GM23338 (cell line): Measurements from ENCODE around the gene VIL1. TPM values are rescaled to one million over a fixed set of nuclear protein-coding genes. Genes with fewer than 3 reads are reported as not detected.

Source experiments
- ATAC-seq: fragments of 200-7000 bp; cut with Tn5 transposase; 3 replicates; pipeline ENCODE4 v1.9.1; 2020
- DNase-seq: peaks from one replicate; pipeline ENCODE4 v3.0.0-alpha.2; 2015; ENCODE audit warnings: low spot score
- H2AFZ ChIP-seq: fragments of 200-600 bp; sonication (generic); 2 replicates; pipeline ENCODE4 v1.8.0; 2016; ENCODE audit warnings: antibody characterized with exemption, mild to moderate bottlenecking, moderate library complexity
- H3F3A ChIP-seq: fragments of 200-600 bp; sonication (generic); replicated peaks from 2 replicates; pipeline ENCODE4 v1.8.0; 2017; ENCODE audit warnings: antibody characterized with exemption, mixed run types, low read depth
- H3K27ac ChIP-seq: fragments of 200-600 bp; sonication (generic); 2 replicates; pipeline ENCODE4 v1.6.1; 2016; ENCODE audit warnings: low read depth
- H3K27me3 ChIP-seq: fragments of 200-600 bp; sonication (generic); 2 replicates; pipeline ENCODE4 v1.8.0; 2016; ENCODE audit warnings: mild to moderate bottlenecking, mixed run types, moderate library complexity; ENCODE audit not compliant: insufficient read depth
- H3K36me3 ChIP-seq: fragments of 200-600 bp; sonication (generic); 2 replicates; pipeline ENCODE4 v1.8.0; 2016; ENCODE audit warnings: mild to moderate bottlenecking; ENCODE audit not compliant: insufficient read depth
- H3K4me1 ChIP-seq: fragments of 200-600 bp; sonication (generic); 2 replicates; pipeline ENCODE4 v1.8.0; 2016; ENCODE audit warnings: mild to moderate bottlenecking, moderate library complexity; ENCODE audit not compliant: insufficient read depth
- H3K4me2 ChIP-seq: fragments of 200-600 bp; sonication (generic); 2 replicates; pipeline ENCODE4 v1.7.1; 2017; ENCODE audit warnings: mixed run types
- H3K4me3 ChIP-seq: fragments of 200-600 bp; sonication (generic); 2 replicates; pipeline ENCODE4 v1.6.1; 2016; ENCODE audit warnings: mixed run types
- H3K79me2 ChIP-seq: fragments of 200-600 bp; sonication (generic); replicated peaks from 2 replicates; pipeline ENCODE4 v1.8.0; 2017; ENCODE audit warnings: mild to moderate bottlenecking; ENCODE audit not compliant: insufficient read depth
- H3K9me2 ChIP-seq: fragments of 200-600 bp; sonication (generic); 2 replicates; pipeline ENCODE4 v1.8.0; 2017; ENCODE audit not compliant: insufficient read depth
- H4K20me1 ChIP-seq: fragments of 200-600 bp; sonication (generic); replicated peaks from 2 replicates; pipeline ENCODE4 v1.8.0; 2017; ENCODE audit warnings: mild to moderate bottlenecking; ENCODE audit not compliant: insufficient read depth
- H3K27ac Mint-ChIP-seq: 2 replicates; pipeline ENCODE4 v1.8.0; 2020; ENCODE audit warnings: inconsistent platforms, mild to moderate bottlenecking, moderate library complexity, mixed read lengths
- H3K27me3 Mint-ChIP-seq: 3 replicates; pipeline ENCODE4 v1.8.0; 2022; ENCODE audit warnings: low read depth, mild to moderate bottlenecking, moderate library complexity, mixed read lengths, inconsistent platforms; ENCODE audit not compliant: insufficient read depth, poor library complexity
- H3K36me3 Mint-ChIP-seq: 3 replicates; pipeline ENCODE4 v1.8.0; 2021; ENCODE audit warnings: low read depth, mild to moderate bottlenecking, inconsistent platforms, moderate library complexity, mixed read lengths
- H3K4me1 Mint-ChIP-seq: 3 replicates; pipeline ENCODE4 v1.8.0; 2020; ENCODE audit warnings: mild to moderate bottlenecking, inconsistent platforms, mixed read lengths
- H3K4me3 Mint-ChIP-seq: 3 replicates; pipeline ENCODE4 v1.8.0; 2021; ENCODE audit warnings: moderate library complexity, mild to moderate bottlenecking, inconsistent platforms, mixed read lengths
- H3K9me3 Mint-ChIP-seq: 3 replicates; pipeline ENCODE4 v1.8.0; 2020; ENCODE audit warnings: moderate library complexity, mild to moderate bottlenecking, inconsistent platforms, mixed read lengths
- CREB1 ChIP-seq: fragments of 250-450 bp; sonication (Bioruptor Pico); IDR thresholded peaks from 2 replicates; pipeline ENCODE4 v1.5.0; 2020; ENCODE audit warnings: low read depth, mild to moderate bottlenecking, moderate library complexity
- EZH2 ChIP-seq: fragments of 200-600 bp; sonication (generic); IDR thresholded peaks from one replicate; pipeline ENCODE4 v1.8.0; 2017; ENCODE audit warnings: antibody characterized with exemption, mild to moderate bottlenecking, low read depth; ENCODE audit not compliant: unreplicated experiment
- EZH2phosphoT487 ChIP-seq: fragments of 200-600 bp; sonication (generic); IDR thresholded peaks from one replicate; pipeline ENCODE4 v1.8.1; 2018; ENCODE audit warnings: antibody characterized with exemption; ENCODE audit not compliant: unreplicated experiment
- JUNB ChIP-seq: IDR thresholded peaks from one replicate; pipeline ENCODE4 v1.6.1; 2016; ENCODE audit warnings: antibody characterized with exemption; ENCODE audit not compliant: unreplicated experiment
- NANOG ChIP-seq: IDR thresholded peaks from 2 replicates; pipeline ENCODE4 v1.6.1; 2016; ENCODE audit warnings: antibody characterized with exemption, borderline replicate concordance
- POLR2AphosphoS5 ChIP-seq: IDR thresholded peaks from 2 replicates; pipeline ENCODE4 v1.6.1; 2016; ENCODE audit warnings: antibody characterized with exemption, low read depth
- STAT1 ChIP-seq: IDR thresholded peaks from one replicate; pipeline ENCODE4 v1.6.1; 2016; ENCODE audit warnings: antibody characterized with exemption; ENCODE audit not compliant: unreplicated experiment
- ZNF114 ChIP-seq: fragments of 250-450 bp; sonication (Bioruptor Pico); IDR thresholded peaks from 2 replicates; pipeline ENCODE4 v1.5.0; 2020; ENCODE audit warnings: mild to moderate bottlenecking, moderate library complexity
- ZNF331 ChIP-seq: fragments of 250-450 bp; sonication (Bioruptor Pico); IDR thresholded peaks from 2 replicates; pipeline ENCODE4 v1.5.0; 2020; ENCODE audit warnings: low read depth, mild to moderate bottlenecking, moderate library complexity
- polyA plus RNA-seq: library from polyadenylated mRNA; unstranded; fragments of >200 nt; fragmentation: Nextera tagmentation; extraction: Ambion mirVana; gene quantifications from 2 replicates; pipeline ENCODE4 v1.2.1, GENCODE V29; 2016
- total RNA-seq: library from RNA; depleted of rRNA; stranded (reverse); fragments of >200 nt; shearing (Covaris generic); gene quantifications from 2 replicates; pipeline ENCODE4 v1.2.3, GENCODE V29; 2014
- TF ChIP-seq, protein P1 (sequence below): fragments of 250-450 bp; sonication (Bioruptor Pico); IDR thresholded peaks from 2 replicates; pipeline ENCODE4 v1.5.0; 2020; ENCODE audit warnings: mild to moderate bottlenecking, moderate library complexity
- TF ChIP-seq, protein P2 (sequence below): IDR thresholded peaks from one replicate; pipeline ENCODE4 v1.6.1; 2018; ENCODE audit warnings: antibody characterized with exemption; ENCODE audit not compliant: unreplicated experiment
- TF ChIP-seq, protein P3 (sequence below): IDR thresholded peaks from 2 replicates; pipeline ENCODE4 v1.6.1; 2016; ENCODE audit warnings: antibody characterized with exemption
- TF ChIP-seq, protein P4 (sequence below), 2 experiments: fragments of 200-600 bp in 1 of 2; sonication (generic) in 1 of 2; conservative IDR thresholded peaks; 2 replicates each; pipeline versions ENCODE4 v1.5.1 to v1.6.1; 2016 to 2017; ENCODE audit warnings: antibody characterized with exemption in 2 of 2, low read depth in 2 of 2, mild to moderate bottlenecking in 2 of 2, moderate library complexity in 1 of 2

Gene VIL1
- total and polyA plus RNA-seq, 2 experiments from 2014 or later: 3.5 to 5.9 TPM

DNA sequence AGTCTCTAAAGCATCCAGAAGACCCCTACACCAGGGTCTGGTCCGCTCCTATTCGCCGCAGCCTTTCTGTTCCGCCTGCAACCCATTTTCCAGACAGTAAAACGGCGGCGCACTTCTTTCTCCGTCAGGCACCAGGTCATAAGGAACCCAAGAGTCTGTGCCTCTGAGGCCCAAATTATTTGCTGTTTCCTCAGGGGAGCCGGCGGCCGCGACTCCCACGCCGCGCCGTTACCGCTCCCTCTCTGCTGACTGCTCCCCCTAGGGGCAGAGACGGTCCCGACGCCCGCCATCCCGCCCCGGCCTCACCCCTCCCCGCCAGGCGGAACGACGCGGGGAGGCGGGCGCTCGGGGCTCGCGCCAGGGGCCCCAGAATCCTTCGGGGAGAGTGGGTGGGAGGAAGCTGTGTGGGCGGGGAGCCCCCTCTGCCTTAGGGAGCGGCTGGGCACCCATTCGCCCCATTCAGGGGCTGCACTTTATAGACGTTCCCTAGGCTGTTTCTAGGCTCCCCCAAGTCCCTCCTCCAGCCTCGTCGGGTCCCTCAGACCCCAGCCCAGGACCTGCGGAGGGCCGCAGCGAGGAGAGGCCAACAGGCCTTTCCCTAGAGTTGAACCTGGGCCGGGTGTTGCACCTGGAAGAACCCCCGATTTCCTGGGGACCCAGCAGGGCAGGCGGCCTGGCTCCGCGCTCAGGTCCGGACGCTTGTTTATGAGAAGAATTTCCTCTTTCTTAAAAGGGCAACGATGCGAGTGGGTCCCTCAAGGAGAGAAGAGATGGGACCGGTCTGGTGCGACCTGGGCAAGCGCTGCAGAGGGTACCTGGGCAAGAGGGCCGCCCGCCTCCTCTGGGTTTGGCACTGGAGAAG lies 22.9 kb upstream of the VIL1 start:
- peaks cover 27% of the 10 kb centered on the region; the same call in 2 of the 3 replicates for H3K4me1 Mint-ChIP-seq
- H3K4me3 Mint-ChIP-seq: peak overlapping the region; percentile 88

More for the DNA sequence above, 22.9 kb upstream of the VIL1 start:
- Histone ChIP-seq H3K4me3 (peak overlapping the region; percentile 82), H3K27ac (peak overlapping the region; percentile 100), H4K20me1 (no peaks in the 10 kb centered on the region), H3K9me2 (no peaks in the 10 kb centered on the region), H3K79me2 (no peaks in the 10 kb centered on the region), H3F3A (peaks cover 3% of the 10 kb centered on the region; the same call in 1 of the 2 replicates), H3K4me1 (peaks cover 19% of the 10 kb centered on the region; the same call in 1 of the 2 replicates), H3K27me3 (peaks cover 38% of the 10 kb centered on the region), H3K36me3 (no peaks in the 10 kb centered on the region), H2AFZ (peak overlapping the region; percentile 99), H3K4me2 (peak overlapping the region; percentile 75)
- Mint-ChIP-seq H3K27ac (peak overlapping the region; percentile 98), H3K36me3 (no peaks in the 10 kb centered on the region), H3K9me3 (no peaks in the 10 kb centered on the region), H3K27me3 (peaks cover 55% of the 10 kb centered on the region)
- DNase-seq (peak; percentile 94), ATAC-seq (peak; percentile 49)
- TF ChIP-seq, protein P1, sequence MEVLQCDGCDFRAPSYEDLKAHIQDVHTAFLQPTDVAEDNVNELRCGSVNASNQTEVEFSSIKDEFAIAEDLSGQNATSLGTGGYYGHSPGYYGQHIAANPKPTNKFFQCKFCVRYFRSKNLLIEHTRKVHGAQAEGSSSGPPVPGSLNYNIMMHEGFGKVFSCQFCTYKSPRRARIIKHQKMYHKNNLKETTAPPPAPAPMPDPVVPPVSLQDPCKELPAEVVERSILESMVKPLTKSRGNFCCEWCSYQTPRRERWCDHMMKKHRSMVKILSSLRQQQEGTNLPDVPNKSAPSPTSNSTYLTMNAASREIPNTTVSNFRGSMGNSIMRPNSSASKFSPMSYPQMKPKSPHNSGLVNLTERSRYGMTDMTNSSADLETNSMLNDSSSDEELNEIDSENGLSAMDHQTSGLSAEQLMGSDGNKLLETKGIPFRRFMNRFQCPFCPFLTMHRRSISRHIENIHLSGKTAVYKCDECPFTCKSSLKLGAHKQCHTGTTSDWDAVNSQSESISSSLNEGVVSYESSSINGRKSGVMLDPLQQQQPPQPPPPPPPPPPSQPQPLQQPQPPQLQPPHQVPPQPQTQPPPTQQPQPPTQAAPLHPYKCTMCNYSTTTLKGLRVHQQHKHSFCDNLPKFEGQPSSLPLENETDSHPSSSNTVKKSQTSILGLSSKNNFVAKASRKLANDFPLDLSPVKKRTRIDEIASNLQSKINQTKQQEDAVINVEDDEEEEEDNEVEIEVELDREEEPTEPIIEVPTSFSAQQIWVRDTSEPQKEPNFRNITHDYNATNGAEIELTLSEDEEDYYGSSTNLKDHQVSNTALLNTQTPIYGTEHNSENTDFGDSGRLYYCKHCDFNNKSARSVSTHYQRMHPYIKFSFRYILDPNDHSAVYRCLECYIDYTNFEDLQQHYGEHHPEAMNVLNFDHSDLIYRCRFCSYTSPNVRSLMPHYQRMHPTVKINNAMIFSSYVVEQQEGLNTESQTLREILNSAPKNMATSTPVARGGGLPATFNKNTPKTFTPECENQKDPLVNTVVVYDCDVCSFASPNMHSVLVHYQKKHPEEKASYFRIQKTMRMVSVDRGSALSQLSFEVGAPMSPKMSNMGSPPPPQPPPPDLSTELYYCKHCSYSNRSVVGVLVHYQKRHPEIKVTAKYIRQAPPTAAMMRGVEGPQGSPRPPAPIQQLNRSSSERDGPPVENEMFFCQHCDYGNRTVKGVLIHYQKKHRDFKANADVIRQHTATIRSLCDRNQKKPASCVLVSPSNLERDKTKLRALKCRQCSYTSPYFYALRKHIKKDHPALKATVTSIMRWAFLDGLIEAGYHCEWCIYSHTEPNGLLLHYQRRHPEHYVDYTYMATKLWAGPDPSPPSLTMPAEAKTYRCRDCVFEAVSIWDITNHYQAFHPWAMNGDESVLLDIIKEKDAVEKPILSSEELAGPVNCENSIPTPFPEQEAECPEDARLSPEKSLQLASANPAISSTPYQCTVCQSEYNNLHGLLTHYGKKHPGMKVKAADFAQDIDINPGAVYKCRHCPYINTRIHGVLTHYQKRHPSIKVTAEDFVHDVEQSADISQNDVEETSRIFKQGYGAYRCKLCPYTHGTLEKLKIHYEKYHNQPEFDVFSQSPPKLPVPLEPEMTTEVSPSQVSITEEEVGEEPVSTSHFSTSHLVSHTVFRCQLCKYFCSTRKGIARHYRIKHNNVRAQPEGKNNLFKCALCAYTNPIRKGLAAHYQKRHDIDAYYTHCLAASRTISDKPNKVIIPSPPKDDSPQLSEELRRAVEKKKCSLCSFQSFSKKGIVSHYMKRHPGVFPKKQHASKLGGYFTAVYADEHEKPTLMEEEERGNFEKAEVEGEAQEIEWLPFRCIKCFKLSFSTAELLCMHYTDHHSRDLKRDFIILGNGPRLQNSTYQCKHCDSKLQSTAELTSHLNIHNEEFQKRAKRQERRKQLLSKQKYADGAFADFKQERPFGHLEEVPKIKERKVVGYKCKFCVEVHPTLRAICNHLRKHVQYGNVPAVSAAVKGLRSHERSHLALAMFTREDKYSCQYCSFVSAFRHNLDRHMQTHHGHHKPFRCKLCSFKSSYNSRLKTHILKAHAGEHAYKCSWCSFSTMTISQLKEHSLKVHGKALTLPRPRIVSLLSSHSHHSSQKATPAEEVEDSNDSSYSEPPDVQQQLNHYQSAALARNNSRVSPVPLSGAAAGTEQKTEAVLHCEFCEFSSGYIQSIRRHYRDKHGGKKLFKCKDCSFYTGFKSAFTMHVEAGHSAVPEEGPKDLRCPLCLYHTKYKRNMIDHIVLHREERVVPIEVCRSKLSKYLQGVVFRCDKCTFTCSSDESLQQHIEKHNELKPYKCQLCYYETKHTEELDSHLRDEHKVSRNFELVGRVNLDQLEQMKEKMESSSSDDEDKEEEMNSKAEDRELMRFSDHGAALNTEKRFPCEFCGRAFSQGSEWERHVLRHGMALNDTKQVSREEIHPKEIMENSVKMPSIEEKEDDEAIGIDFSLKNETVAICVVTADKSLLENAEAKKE: no peak
- no peak for TF ChIP-seq EZH2
- peak; percentile 47; the same call in 1 of the 2 replicates for TF ChIP-seq POLR2AphosphoS5
- no peak for TF ChIP-seq STAT1
- no peak for TF ChIP-seq ZNF331 (CRISPR knock-in tag)
- TF ChIP-seq, protein P2, sequence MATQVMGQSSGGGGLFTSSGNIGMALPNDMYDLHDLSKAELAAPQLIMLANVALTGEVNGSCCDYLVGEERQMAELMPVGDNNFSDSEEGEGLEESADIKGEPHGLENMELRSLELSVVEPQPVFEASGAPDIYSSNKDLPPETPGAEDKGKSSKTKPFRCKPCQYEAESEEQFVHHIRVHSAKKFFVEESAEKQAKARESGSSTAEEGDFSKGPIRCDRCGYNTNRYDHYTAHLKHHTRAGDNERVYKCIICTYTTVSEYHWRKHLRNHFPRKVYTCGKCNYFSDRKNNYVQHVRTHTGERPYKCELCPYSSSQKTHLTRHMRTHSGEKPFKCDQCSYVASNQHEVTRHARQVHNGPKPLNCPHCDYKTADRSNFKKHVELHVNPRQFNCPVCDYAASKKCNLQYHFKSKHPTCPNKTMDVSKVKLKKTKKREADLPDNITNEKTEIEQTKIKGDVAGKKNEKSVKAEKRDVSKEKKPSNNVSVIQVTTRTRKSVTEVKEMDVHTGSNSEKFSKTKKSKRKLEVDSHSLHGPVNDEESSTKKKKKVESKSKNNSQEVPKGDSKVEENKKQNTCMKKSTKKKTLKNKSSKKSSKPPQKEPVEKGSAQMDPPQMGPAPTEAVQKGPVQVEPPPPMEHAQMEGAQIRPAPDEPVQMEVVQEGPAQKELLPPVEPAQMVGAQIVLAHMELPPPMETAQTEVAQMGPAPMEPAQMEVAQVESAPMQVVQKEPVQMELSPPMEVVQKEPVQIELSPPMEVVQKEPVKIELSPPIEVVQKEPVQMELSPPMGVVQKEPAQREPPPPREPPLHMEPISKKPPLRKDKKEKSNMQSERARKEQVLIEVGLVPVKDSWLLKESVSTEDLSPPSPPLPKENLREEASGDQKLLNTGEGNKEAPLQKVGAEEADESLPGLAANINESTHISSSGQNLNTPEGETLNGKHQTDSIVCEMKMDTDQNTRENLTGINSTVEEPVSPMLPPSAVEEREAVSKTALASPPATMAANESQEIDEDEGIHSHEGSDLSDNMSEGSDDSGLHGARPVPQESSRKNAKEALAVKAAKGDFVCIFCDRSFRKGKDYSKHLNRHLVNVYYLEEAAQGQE: no peak
- TF ChIP-seq CREB1: peak; percentile 59; the same call in 1 of the 2 replicates
- peak; percentile 97 for TF ChIP-seq JUNB
- TF ChIP-seq, protein P3, sequence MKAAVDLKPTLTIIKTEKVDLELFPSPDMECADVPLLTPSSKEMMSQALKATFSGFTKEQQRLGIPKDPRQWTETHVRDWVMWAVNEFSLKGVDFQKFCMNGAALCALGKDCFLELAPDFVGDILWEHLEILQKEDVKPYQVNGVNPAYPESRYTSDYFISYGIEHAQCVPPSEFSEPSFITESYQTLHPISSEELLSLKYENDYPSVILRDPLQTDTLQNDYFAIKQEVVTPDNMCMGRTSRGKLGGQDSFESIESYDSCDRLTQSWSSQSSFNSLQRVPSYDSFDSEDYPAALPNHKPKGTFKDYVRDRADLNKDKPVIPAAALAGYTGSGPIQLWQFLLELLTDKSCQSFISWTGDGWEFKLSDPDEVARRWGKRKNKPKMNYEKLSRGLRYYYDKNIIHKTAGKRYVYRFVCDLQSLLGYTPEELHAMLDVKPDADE: no peak
- no peak for TF ChIP-seq NANOG
- no peak for TF ChIP-seq ZNF114 (CRISPR knock-in tag)
- TF ChIP-seq, protein P4, sequence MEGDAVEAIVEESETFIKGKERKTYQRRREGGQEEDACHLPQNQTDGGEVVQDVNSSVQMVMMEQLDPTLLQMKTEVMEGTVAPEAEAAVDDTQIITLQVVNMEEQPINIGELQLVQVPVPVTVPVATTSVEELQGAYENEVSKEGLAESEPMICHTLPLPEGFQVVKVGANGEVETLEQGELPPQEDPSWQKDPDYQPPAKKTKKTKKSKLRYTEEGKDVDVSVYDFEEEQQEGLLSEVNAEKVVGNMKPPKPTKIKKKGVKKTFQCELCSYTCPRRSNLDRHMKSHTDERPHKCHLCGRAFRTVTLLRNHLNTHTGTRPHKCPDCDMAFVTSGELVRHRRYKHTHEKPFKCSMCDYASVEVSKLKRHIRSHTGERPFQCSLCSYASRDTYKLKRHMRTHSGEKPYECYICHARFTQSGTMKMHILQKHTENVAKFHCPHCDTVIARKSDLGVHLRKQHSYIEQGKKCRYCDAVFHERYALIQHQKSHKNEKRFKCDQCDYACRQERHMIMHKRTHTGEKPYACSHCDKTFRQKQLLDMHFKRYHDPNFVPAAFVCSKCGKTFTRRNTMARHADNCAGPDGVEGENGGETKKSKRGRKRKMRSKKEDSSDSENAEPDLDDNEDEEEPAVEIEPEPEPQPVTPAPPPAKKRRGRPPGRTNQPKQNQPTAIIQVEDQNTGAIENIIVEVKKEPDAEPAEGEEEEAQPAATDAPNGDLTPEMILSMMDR (conservative IDR thresholded peaks at IDR 0.05; ENCODE audit: low read depth in 2 of 2): peak; percentile 78 to 83
- TF ChIP-seq EZH2phosphoT487: no peak
